GM21390 (cell line): Measurements from ENCODE around the gene TGFB1I1.
"Not testable (repeated sequence)": the region's sequence is repeated elsewhere in the genome, so short reads cannot be mapped to it uniquely, and the experiment has no call there.

ENCODE experiments used
- ATAC-seq: cut with Tn5 transposase; IDR thresholded peaks from one replicate; pipeline ENCODE4 v1.9.1; 2021; ENCODE audit not compliant: unreplicated experiment

Gene TGFB1I1

DNA sequence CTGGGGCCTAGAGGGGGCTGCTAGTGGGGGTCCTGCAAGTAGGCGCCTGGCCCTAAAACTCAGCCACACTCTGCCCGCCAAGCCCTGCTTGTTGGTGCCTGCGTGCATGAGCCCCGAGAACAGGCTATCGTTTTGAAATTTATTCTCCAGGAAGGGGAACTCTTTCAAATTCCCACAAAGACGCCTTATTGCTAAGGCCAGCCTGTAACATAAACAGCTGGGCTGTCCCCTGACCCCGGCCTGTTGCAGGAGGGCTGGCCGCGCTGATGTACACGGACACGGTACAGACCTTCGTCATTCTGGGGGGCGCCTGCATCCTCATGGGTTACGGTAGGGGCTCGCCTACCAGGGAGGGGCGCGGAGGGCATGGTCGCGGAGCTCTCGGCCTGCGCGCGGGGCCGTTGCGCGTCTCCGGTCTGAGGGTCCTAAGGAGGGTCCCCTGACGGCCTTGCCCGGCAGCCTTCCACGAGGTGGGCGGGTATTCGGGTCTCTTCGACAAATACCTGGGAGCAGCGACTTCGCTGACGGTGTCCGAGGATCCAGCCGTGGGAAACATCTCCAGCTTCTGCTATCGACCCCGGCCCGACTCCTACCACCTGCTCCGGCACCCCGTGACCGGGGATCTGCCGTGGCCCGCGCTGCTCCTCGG lies 15.2 kb downstream of the TGFB1I1 start:
- no peak for ATAC-seq

DNA sequence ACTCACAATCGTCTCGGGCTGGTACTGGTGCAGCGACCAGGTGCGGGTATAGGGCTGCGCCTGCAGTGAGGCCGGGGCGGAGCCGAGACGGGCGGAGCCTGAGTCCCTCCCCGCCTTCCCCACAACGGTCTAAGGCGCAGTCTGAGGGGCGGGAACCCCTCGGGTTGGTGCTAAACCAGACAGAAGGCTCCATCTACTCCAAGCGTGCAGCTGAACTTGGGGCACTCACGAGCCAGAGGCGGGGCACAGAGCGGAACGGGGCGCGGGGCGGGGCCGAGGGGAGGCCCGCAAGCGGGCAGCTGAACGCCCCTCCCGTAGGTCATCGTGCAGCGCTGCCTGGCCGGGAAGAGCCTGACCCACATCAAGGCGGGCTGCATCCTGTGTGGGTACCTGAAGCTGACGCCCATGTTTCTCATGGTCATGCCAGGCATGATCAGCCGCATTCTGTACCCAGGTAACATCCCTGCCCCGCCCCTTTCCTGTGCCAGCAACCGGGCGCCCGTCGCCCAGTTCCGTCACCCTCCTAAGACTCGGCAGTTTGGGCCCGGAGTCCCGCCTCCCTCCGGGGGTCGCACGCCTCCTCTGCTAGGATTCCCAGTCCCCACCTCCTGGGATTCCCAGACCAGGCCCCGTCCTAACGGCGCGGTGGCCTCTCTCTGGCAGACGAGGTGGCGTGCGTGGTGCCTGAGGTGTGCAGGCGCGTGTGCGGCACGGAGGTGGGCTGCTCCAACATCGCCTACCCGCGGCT lies 15.9 kb downstream of the TGFB1I1 start:
- peak; percentile 85 for ATAC-seq

DNA sequence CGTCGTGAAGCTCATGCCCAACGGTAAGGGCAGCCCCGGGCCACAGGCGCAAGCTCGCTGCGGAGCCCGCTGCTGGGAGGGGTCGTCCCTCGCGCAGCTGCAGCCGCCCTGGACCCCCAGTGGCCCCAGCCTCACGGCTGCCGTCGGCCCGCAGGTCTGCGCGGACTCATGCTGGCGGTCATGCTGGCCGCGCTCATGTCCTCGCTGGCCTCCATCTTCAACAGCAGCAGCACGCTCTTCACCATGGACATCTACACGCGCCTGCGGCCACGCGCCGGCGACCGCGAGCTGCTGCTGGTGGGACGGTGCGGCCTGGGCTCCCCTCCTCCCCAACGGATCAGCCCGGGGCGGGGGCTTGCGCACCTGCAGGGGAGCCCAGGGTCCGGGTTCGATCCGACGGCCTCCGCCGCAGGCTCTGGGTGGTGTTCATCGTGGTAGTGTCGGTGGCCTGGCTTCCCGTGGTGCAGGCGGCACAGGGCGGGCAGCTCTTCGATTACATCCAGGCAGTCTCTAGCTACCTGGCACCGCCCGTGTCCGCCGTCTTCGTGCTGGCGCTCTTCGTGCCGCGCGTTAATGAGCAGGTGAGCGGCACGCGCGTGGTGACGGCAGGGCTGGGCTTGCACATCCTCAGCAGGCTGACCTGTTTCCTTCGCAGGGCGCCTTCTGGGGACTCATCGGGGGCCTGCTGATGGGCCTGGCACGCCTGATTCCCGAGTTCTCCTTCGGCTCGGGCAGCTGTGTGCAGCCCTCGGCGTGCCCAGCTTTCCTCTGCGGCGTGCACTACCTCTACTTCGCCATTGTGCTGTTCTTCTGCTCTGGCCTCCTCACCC lies 16.7 kb downstream of the TGFB1I1 start:
- no peak for ATAC-seq

DNA sequence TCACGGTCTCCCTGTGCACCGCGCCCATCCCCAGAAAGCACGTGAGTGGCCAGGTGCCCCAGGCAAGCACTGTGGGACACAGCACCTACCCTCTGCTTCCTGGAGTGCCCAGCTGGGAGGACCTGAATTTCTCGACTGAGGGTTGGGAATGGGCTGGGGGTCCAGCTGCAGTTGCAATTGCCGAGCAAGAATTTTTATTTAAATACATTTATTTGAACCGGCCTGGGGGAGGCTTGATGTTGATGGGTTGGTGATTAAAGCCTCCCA lies 17.3 kb downstream of the TGFB1I1 start:
- no peak for ATAC-seq

DNA sequence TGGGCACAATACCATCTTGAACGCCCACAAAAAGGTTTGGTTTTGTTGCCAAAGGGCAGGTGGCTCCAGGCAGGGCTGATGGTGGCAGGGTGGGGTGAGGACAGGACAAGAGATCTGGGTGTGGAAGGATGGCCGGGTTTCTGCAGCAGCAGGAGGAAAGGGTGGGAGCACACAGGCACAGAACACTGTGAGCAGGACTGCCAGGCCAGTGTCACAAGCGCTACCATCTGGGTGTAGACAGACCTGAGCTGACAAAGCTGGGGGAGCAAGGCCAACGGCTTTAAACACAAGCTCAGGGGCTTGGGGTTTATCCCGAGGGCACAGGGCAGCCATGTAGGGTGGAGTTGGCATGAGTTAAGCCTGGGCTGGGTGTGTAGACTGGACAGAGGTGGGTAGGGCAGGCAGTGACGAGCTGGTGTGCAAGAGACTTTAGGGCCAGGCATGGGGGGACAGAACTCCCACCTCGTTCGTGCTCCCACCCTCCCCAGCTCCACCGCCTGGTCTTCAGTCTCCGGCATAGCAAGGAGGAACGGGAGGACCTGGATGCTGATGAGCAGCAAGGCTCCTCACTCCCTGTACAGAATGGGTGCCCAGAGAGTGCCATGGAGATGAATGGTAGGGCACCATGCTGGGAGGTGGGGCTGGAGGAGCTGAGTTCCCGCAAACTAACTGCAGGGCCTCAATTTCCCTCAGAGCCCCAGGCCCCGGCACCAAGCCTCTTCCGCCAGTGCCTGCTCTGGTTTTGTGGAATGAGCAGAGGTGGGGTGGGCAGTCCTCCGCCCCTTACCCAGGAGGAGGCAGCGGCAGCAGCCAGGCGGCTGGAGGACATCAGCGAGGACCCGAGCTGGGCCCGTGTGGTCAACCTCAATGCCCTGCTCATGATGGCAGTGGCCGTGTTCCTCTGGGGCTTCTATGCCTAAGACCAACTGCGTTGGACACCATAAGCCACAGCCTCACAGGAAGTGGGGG lies 17.9 kb downstream of the TGFB1I1 start:
- no peak for ATAC-seq

DNA sequence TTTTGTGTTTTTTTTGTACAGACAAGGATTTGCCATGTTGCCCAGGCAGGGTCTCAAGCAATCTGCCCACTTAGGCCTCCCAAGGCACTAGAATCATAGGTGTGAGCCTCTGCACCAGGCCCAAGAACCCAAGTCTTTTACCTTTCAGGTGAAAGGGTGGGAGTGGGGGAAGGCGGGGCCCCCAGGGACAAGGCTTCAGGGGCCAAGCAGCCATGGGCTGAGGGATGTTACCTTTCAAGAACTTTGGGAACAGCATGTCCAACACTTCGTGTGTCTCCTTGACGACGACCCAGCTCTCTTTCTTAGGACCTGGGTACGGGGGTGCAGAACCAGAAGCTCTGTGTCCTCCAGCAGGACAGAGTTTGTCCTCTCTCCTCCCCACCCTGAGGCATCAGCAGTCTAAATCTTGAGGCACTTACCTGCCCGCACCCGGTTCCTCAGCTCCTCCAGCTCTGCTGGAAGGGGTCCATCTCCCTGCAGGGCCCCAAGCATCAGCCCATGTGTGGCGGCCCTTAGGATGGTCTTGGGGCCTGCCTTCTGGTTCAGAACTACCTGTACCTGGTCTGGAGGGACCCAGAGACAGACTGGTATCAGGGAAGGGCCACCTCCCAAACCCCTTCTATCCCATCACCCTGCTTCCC lies 19.9 kb downstream of the TGFB1I1 start:
- ATAC-seq = no peak

DNA sequence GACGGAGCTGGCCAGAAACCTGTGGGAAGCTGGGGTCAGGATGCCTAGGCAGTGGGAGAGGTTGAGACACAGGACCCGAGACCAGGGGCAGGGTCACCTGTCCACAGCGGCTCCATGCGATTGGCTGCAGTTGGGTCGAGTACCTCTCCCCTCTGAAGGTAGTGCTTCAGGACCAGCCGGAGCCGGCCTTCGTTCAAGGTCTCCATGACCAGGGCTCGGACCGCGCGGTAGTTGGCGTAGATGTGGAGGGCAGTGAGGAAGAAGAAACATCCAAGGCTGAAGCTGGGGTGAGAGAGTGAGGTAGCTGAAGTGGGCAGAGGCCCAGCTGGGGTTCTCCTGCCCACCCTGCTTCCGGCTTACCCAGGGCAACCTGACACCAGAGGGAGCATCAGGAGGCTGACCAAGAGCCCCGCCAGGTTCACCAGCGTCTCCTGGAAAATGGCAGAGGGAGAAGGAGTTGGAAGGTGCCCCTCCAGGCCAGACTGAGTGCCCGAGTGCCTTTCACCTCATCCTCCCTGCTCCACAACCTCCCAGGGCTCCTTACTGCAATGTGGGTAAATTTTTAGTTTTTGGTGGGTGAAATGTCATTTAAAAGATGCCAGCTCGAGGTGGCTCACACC lies 21.7 kb downstream of the TGFB1I1 start:
- ATAC-seq = no peak

DNA sequence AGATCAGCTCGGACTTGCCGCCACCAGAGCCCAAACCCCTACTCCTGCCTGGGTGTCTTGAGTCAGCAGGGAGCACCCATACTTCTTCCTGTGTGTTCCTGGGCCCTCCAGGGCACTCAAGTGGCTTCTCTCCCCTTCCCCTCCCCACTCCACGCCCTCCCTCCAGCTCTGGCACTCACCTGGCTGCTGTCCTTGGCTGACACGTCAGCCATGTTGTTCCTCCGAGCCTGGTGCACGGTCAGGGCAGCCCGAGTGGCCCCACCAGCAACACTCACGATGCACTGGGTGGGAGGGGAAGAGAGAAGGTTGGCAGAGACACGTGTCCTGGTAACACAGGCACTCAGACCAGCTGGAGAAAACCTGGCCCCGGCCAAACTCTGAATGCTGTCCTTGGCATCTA lies 24.7 kb downstream of the TGFB1I1 start:
- no peak for ATAC-seq

DNA sequence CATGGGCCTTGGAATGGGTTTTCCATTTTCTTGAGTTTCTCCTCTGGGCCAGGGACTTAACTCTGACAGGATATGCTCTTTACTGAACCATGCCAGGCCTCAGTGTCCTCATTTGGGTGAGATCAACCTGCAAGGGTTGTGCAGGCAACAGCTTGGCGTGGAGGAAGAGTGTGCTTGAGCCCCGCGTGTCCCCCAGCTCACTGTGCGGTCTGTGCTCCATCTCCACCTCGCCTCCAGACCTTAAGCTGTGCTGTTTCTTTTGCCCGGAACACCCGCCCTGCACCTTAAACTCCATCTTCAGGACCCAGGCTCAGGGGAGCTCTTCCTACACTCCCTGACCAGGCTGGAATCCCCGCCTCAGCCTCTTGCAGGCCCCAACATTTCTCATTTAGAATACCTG lies 26.5 kb downstream of the TGFB1I1 start:
- ATAC-seq = no peak

DNA sequence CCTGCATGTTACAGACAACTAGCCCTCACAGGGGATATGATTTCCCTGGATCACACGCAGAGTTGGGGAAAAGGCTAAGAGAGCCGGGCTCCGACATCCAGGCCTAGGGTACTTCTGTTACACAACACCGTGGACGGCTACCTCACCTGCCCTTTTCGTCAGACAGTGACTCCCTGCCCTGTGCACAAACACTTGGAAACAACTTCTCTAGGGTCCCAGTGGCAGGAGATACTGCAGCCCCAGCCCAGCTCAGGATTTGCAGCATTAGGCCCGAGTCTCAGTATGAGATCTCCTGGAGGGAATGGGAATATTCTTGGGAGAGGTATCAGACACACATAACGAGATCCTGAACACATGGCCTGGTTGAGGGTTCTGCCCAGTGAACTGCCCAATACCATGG lies 28.0 kb downstream of the TGFB1I1 start:
- ATAC-seq = no peak

DNA sequence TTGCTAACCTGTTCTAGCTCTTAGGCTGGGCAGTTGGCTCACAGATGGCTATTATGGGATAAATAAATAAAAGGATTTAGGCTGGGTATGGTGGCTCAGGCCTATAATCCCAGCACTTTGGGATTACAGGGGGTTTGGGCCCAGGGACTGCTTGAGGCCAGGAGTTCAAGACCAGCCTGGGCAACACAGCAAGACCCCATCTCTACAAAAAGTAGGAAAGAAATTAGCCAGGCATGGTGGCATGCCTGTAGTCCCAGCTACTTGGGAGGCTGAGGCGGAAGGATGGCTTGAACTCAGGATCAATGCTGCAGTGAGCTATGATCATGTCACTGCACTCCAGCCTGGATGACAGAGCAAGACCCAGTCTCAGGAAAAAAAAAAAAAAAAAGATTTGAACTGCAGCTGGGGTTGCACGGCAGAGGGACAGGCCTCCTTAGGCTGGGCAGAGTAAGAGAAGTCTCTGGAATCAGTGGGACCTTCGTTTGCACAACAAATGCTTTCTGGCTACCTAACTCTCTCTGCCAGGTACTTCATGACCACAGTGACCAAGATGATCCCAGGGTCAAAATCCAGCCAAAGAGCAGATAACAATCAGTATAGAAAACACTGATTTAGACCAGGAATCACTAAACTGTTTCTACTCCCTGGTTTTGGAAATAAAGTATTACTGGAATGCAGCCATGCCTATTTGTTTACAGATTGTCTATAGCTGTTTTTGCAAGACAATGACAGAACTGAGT lies 29.4 kb downstream of the TGFB1I1 start:
- no peak for ATAC-seq

DNA sequence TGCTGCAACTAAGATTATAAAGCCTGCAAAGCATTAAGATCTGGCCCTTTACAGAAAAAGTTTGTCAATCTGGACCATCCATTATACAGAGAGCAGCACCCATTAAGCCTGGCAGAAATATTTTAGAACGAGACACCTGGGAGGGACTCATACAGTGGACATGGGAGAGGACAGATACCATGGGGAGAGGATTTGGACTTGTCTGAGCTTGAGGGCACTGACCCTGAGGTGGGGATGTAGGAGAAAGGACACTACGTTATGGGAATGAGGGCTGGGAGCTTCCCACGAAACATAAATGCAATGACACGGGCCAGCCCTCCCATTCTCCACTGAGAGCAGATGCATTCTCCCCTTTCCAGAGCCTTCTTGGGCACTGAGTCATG lies 30.0 kb downstream of the TGFB1I1 start:
- ATAC-seq = no peak

DNA sequence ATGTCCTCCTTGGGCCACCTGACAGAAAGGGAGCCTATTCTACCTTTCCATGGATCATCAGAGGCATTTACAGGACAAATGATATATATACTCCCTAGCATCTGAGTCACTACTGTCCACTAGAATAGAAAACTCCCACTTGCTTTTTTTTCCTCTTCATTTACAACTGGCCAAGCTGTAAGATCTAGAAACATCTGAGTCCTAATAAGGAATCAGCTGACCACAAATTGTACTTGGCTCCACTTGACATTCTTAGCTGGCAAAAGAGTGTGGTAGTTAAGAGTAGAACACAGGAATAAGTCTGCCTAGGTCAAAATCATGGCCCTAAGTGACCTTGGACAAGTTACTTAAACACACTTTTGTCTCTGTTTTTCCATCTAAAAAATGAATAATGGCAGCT lies 31.0 kb downstream of the TGFB1I1 start:
- ATAC-seq = no peak

DNA sequence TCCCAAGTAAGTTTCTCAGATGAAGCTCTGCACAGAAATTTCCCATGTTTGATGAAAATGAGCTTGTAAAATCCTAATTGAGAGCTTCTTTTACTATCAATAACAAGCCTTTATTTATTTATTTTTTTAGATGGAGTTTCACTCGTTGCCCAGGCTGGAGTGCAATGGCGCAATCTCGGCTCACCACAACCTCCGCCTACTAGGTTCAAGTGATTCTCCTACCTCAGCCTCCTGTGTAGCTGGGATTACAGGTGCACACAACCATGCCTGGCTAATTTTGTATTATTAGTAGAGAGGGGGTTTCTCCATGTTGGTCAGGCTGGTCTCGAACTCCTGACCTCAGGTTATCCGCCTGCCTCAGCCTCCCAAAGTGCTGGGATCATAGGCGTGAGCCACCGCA lies 31.6 kb downstream of the TGFB1I1 start:
- not testable (repeated sequence) for ATAC-seq

DNA sequence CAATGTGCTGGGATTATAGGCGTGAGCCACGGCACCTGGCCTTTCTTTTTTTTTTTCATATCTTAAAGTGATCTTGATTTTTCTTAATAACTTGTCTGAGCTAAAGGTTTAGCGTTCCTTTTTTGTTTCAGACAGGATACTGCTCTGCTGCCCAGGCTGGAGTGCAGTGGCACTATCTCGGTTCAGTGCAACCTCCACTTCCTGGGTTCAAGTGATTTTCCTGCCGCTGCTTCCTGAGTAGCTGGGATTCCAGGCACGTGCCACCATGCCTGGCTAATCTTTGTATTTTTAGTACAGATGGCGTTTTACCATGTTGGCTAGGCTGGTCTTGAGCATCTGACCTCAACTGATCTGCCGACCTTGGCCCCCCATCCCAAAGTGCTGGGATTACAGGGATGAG lies 32.2 kb downstream of the TGFB1I1 start:
- ATAC-seq = no peak

DNA sequence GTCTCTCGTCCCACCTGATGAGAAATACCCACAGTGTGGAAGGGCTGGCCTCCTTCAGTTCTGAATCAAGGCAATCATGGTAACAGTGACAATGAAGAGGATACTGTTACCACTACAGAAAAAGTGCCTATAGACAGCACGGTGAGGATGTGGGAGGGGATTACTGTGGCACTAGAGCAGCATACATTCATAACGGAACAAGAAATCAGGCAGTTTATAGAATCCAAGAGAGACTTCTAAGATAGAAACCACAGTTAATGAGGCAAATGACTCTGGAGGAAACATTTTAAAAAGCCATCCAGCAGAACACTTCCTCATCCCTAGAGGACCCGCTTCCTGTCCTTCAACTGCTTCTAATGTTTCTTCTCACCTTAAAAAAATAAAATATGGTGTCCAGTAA lies 33.5 kb downstream of the TGFB1I1 start:
- ATAC-seq = no peak

DNA sequence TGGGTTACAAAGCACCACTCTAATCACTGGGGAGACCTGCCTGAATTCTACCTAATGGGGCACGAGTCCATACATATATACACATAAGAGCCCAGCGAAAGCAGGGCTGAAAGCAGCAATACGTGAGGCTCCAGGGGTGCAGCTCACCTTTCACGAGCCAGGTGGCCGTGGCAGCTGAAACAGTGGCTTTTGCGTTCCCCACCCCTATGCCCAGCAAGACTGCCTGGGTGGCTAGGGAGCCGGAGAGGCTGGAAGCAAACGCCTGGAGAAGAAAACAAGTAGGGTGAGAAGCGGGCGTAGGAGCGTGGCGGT lies 35.6 kb downstream of the TGFB1I1 start:
- no peak for ATAC-seq

DNA sequence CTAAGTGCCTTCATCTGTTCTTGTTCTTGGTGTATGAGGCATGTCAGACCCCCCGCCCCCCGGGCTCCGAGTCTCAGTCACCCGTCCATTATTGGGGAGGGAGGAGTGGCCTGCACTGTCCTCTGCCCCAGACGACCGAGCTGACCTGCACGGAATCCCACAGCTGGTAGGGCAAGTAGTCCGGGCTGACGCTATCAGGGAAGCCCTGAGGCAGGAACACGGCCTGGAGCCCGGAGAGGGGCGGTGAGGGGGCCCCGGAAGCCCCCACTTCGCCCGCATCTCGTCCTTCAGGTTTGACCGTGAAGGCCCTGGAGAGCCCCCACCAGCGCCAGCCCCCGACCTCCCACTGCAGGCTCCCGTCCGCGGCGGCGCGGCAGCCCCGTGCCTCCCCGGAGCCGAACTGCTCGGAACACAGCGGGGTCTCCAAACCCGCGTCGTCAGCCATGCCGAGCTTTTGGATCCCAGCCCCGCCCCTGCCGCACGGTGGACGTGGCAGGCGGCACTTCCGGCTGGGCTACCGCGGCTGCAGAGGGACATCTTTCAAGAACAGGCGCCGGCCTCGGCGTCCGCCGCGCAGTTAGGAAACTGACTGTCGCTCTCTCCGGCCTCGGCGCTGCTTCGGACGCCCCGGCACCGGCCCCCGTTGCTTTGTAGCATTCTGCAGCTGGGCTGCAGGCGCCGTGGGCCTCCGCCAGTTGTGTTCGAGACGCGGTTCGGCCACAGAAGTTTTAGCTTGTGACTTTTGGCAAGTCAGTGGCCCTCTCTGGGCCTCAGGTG lies 36.2 kb downstream of the TGFB1I1 start, which contains the start of gene RUSF1:
Gene RUSF1, minus strand, starts transcription at position 463 of the 777 bp plus-strand sequence. Its CDS starts 18 bp downstream, at position 445.
- peak; percentile 89 for ATAC-seq

DNA sequence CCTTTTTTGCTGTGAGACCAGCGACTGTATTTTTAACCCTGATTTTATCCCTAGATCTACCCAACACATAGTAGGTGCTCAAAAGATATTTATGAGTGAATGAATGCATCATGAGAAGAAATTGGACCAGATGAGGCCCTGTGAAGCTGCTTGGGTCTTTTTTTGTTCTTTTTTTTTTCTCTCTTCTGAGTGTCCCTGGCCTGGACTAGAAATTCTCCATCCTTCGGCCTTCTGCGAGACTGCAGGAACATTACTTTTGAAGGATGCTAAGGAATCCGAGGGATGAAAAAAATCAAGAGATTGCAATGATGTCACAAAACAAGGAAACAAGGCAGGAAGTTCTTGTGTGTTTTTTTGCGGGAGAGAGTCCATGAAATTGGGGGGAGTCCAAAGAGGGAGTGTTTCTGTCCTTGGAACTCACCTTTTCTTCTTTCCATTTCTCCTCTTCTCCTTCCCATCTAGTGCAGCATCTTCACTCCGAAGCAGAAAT lies 36.8 kb downstream of the TGFB1I1 start:
- ATAC-seq = no peak
